Peyer's patch (tissue), 4 donors: ENCODE results near the gene LPAR1.

ENCODE experiments used
- CTCF ChIP-seq, 6 experiments: fragments of 450-650 bp in 4 of 6; fragments of 200-600 bp in 2 of 6; sonication (generic) in 1 of 6; IDR thresholded peaks; one replicate each; pipeline ENCODE4 v1.5.1; 2017 to 2019; ENCODE audit warnings: antibody characterized with exemption in 6 of 6, mild to moderate bottlenecking in 3 of 6, moderate library complexity in 1 of 6
- POLR2A ChIP-seq, 2 donors: fragments of 450-650 bp; IDR thresholded peaks; one replicate each; pipeline ENCODE4 v1.5.1; 2017; ENCODE audit warnings: antibody characterized with exemption in 2 of 2, mild to moderate bottlenecking in 2 of 2, moderate library complexity in 2 of 2

GRCh38 chr9:111068771-111069170 is 30.5 kb upstream of the LPAR1 start:
- no peak for TF ChIP-seq CTCF (IDR thresholded peaks at IDR 0.05)
- TF ChIP-seq POLR2A (IDR thresholded peaks at IDR 0.05), result no peak
